ENCODE results near the gene ZSCAN5C.
"Not testable (repeated sequence)": the region's sequence is repeated elsewhere in the genome, so short reads cannot be mapped to it uniquely, and the experiment has no call there.

ZSCAN5C gene

GRCh38 chr19:56221851-56222250 is 19.8 kb downstream of the ZSCAN5C start:
- Histone ChIP-seq H3K36me3 (no peaks in the 10 kb centered on the region), H3K4me1 (no peaks in the 10 kb centered on the region), H3K4me3 (ENCODE audit: low read depth, low read length) (no peak overlapping the region), H3K27me3 (no peaks in the 10 kb centered on the region), H3K9me3 (no peaks in the 10 kb centered on the region)
- no peak for TF ChIP-seq CTCF (IDR thresholded peaks at IDR 0.05; ENCODE audit: low read depth, low read length)
- DNase-seq = no peak

GRCh38 chr19:56222901-56223300 is 20.8 kb downstream of the ZSCAN5C start:
- no peaks in the 10 kb centered on the region for H3K27me3 ChIP-seq
- H3K4me1 ChIP-seq = no peaks in the 10 kb centered on the region
- H3K9me3 ChIP-seq = no peaks in the 10 kb centered on the region
- no peaks in the 10 kb centered on the region for H3K36me3 ChIP-seq
- no peak for TF ChIP-seq CTCF (IDR thresholded peaks at IDR 0.05; ENCODE audit: low read depth, low read length)
- no peak overlapping the region for H3K4me3 ChIP-seq (ENCODE audit: low read depth, low read length)
- DNase-seq = no peak

GRCh38 chr19:56223481-56223880 is 21.4 kb downstream of the ZSCAN5C start:
- Histone ChIP-seq H3K36me3 (no peaks in the 10 kb centered on the region), H3K9me3 (no peaks in the 10 kb centered on the region), H3K4me1 (no peaks in the 10 kb centered on the region), H3K4me3 (ENCODE audit: low read depth, low read length) (no peak overlapping the region), H3K27me3 (no peaks in the 10 kb centered on the region)
- DNase-seq = no peak
- no peak for TF ChIP-seq CTCF (IDR thresholded peaks at IDR 0.05; ENCODE audit: low read depth, low read length)

- no peak for TF ChIP-seq CTCF (IDR thresholded peaks at IDR 0.05; ENCODE audit: low read depth, low read length)
- H3K36me3 ChIP-seq = no peaks in the 10 kb centered on the region
- no peaks in the 10 kb centered on the region for H3K27me3 ChIP-seq
These were observed 43.2 kb downstream of the ZSCAN5C start for GRCh38 chr19:56245121-56245740.

GRCh38 chr19:56245764-56246163 is 43.7 kb downstream of the ZSCAN5C start:
- H3K36me3 ChIP-seq; H3K27me3 ChIP-seq; DNase-seq; H3K4me1 ChIP-seq; H3K9me3 ChIP-seq; H3K4me3 ChIP-seq (ENCODE audit: low read depth, low read length): not testable (repeated sequence)

More at GRCh38 chr19:56245121-56245740, 43.2 kb downstream of the ZSCAN5C start:
- no peak for DNase-seq
- no peaks in the 10 kb centered on the region for H3K4me1 ChIP-seq
- no peaks in the 10 kb centered on the region for H3K9me3 ChIP-seq
- no peak overlapping the region for H3K4me3 ChIP-seq (ENCODE audit: low read depth, low read length)

- H3K9me3 ChIP-seq; H3K4me1 ChIP-seq; H3K4me3 ChIP-seq (ENCODE audit: low read depth, low read length); H3K36me3 ChIP-seq; H3K27me3 ChIP-seq; DNase-seq: not testable (repeated sequence)
These were observed 46.8 kb downstream of the ZSCAN5C start for GRCh38 chr19:56248736-56249338.

- no peaks in the 10 kb centered on the region for H3K4me1 ChIP-seq
- peak; percentile 91 for DNase-seq
- no peak overlapping the region for H3K4me3 ChIP-seq (ENCODE audit: low read depth, low read length)
- TF ChIP-seq CTCF (IDR thresholded peaks at IDR 0.05; ENCODE audit: low read depth, low read length) = peak; percentile 98
- H3K36me3 ChIP-seq = no peaks in the 10 kb centered on the region
- no peaks in the 10 kb centered on the region for H3K9me3 ChIP-seq
- no peaks in the 10 kb centered on the region for H3K27me3 ChIP-seq
These were observed 50.8 kb downstream of the ZSCAN5C start for GRCh38 chr19:56252699-56253422.
